ENCODE measurements around the gene PCNX2.

PCNX2 gene

DNA sequence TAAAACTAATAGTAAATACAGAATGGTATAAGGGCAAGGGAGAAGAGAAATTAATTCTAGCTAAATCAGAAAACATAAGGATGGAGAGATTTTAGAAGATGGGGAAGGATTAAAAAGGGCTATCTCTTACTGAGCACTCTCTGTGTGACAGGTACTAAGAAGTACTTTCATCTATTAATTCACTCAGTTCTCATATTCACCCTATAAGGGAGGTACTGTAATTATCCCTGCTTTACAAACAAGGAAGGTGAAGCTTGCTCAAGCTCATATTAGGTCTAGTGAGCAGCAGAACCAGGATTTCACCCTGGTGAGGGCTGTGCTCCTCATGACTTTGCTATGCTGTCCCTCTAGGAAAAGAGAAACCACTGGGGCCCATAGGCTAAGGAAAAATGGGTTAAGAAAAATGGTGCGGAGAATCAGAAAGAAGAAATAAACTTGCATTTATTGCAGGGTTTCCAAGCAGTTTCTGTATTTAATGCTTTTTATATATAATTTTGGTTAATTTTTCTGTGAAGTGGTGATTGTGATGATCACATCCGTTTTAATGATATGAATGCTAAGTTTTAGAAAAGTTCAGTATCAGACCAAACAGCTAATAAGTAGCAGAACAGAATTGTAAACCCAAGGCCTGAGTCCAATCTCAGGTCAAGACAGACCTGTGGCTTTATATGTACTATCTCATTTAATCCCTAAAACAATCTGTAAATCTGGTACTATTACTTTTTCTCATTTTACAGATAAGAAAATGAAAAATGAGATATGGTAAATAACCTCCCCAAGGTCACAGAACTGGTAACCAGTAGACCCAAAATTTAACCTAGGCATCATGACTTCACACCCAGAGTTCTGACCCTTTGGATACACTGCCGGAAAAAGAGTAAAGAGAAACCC lies 1.7 kb downstream of the PCNX2 start:
- TF ChIP-seq NFIC (IDR thresholded peaks at IDR 0.05) (no peak), RAD21 (IDR thresholded peaks at IDR 0.05; ENCODE audit: low read depth) (no peak), EGR1 (IDR thresholded peaks at IDR 0.05) (no peak), EP300 (IDR thresholded peaks at IDR 0.05; ENCODE audit: borderline replicate concordance) (no peak), TCF12 (IDR thresholded peaks at IDR 0.05; ENCODE audit: low read depth) (no peak)
- TF ChIP-seq, protein P1, sequence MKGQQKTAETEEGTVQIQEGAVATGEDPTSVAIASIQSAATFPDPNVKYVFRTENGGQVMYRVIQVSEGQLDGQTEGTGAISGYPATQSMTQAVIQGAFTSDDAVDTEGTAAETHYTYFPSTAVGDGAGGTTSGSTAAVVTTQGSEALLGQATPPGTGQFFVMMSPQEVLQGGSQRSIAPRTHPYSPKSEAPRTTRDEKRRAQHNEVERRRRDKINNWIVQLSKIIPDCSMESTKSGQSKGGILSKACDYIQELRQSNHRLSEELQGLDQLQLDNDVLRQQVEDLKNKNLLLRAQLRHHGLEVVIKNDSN (IDR thresholded peaks at IDR 0.05), result no peak
- TF ChIP-seq, protein P2, sequence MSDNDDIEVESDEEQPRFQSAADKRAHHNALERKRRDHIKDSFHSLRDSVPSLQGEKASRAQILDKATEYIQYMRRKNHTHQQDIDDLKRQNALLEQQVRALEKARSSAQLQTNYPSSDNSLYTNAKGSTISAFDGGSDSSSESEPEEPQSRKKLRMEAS (IDR thresholded peaks at IDR 0.05), result no peak

DNA sequence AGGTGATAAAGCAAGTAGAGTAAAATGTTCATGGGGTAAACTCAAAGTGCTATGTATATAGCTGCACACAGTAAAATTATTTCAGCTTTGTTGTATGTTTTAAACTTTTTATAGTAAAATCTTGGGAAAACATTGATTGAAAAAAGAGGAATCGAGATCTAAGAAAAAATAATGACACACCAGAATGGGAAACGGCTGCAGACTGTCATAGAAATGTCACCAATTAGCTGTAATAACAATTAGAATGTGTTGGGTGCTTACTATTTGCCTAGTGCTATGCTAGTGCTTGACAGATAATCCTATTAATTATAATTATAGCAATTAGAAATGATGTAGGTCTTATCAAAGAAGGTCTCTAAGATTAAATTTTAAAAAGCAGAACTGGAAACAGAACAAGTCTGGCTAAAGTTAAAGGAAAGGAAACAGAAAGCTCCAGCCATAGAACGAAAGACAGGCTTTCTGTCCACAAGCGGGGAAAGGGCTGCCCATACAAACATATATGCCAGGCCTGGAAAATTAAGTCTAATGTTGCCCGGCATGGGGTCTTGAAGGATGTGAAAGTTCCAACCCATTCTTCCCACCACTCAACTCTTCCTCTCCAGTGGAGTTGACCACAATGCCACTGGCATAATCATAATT lies 5.0 kb downstream of the PCNX2 start:
- TF ChIP-seq CEBPB (IDR thresholded peaks at IDR 0.05) (no peak), EGR1 (IDR thresholded peaks at IDR 0.05) (no peak), EP300 (IDR thresholded peaks at IDR 0.05; ENCODE audit: borderline replicate concordance) (no peak), CREB1 (IDR thresholded peaks at IDR 0.05; ENCODE audit: low read depth) (no peak), RAD21 (IDR thresholded peaks at IDR 0.05; ENCODE audit: low read depth) (no peak), TCF12 (IDR thresholded peaks at IDR 0.05; ENCODE audit: low read depth) (no peak), FOXM1 (IDR thresholded peaks at IDR 0.05; ENCODE audit: borderline replicate concordance, low read depth) (no peak), TEAD4 (IDR thresholded peaks at IDR 0.05) (no peak), NFIC (IDR thresholded peaks at IDR 0.05) (no peak), TAF1 (IDR thresholded peaks at IDR 0.05; ENCODE audit: low read depth) (no peak), YY1 (IDR thresholded peaks at IDR 0.05; ENCODE audit: low read depth) (no peak)
- TF ChIP-seq, protein P2 (IDR thresholded peaks at IDR 0.05), result no peak
- TF ChIP-seq, protein P1 (IDR thresholded peaks at IDR 0.05), result no peak
- TF ChIP-seq, protein P3, sequence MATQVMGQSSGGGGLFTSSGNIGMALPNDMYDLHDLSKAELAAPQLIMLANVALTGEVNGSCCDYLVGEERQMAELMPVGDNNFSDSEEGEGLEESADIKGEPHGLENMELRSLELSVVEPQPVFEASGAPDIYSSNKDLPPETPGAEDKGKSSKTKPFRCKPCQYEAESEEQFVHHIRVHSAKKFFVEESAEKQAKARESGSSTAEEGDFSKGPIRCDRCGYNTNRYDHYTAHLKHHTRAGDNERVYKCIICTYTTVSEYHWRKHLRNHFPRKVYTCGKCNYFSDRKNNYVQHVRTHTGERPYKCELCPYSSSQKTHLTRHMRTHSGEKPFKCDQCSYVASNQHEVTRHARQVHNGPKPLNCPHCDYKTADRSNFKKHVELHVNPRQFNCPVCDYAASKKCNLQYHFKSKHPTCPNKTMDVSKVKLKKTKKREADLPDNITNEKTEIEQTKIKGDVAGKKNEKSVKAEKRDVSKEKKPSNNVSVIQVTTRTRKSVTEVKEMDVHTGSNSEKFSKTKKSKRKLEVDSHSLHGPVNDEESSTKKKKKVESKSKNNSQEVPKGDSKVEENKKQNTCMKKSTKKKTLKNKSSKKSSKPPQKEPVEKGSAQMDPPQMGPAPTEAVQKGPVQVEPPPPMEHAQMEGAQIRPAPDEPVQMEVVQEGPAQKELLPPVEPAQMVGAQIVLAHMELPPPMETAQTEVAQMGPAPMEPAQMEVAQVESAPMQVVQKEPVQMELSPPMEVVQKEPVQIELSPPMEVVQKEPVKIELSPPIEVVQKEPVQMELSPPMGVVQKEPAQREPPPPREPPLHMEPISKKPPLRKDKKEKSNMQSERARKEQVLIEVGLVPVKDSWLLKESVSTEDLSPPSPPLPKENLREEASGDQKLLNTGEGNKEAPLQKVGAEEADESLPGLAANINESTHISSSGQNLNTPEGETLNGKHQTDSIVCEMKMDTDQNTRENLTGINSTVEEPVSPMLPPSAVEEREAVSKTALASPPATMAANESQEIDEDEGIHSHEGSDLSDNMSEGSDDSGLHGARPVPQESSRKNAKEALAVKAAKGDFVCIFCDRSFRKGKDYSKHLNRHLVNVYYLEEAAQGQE (IDR thresholded peaks at IDR 0.05; ENCODE audit: low read depth), result no peak

DNA sequence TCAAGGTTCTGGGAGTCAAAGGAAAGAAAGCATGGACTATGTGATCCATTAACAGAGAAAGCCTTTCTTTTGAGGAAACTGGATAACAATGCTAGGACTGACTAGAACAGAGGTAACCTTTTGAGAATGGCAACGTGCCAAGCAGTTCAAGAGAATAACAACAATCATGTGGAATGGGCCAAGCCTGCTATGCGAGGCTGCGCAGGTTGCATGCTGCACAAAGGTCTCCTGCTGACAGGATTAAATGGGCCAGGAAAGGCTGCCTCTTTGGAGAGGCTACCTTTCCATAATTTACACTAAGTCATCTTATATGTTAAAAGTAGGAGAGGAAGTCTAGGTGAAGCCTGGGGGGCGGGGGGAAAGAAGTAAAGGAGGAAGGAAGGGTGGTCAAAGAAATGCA lies 5.8 kb downstream of the PCNX2 start:
- TF ChIP-seq FOXM1 (IDR thresholded peaks at IDR 0.05; ENCODE audit: borderline replicate concordance, low read depth) (no peak), TCF12 (IDR thresholded peaks at IDR 0.05; ENCODE audit: low read depth) (peak; percentile 65), TAF1 (IDR thresholded peaks at IDR 0.05; ENCODE audit: low read depth) (no peak), RAD21 (IDR thresholded peaks at IDR 0.05; ENCODE audit: low read depth) (no peak), EGR1 (IDR thresholded peaks at IDR 0.05) (no peak), NFIC (IDR thresholded peaks at IDR 0.05) (peak; percentile 88), CEBPB (IDR thresholded peaks at IDR 0.05) (no peak), YY1 (IDR thresholded peaks at IDR 0.05; ENCODE audit: low read depth) (no peak), EP300 (IDR thresholded peaks at IDR 0.05; ENCODE audit: borderline replicate concordance) (peak; percentile 56; the same call in 1 of the 2 replicates), CREB1 (IDR thresholded peaks at IDR 0.05; ENCODE audit: low read depth) (no peak), TEAD4 (IDR thresholded peaks at IDR 0.05) (peak; percentile 73), ZBTB7A (IDR thresholded peaks at IDR 0.05; ENCODE audit: low read depth) (no peak)
- TF ChIP-seq, protein P2 (IDR thresholded peaks at IDR 0.05), result peak; percentile 52
- TF ChIP-seq, protein P1 (IDR thresholded peaks at IDR 0.05), result no peak
- TF ChIP-seq, protein P3 (IDR thresholded peaks at IDR 0.05; ENCODE audit: low read depth), result no peak

DNA sequence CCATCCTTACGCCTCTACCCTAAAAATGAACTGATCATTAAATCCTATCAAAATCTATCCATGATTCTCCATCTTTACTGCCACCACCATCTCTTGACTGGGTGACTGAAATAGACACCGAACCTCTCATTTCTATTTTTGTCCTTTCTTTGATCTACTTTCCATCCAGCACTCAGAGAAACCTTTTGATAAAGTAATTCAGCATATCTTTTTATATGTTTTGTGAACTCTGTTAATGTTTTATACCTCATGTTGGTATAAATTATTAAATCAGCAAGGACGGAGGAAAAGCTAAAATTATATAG lies 13.0 kb downstream of the PCNX2 start:
- TF ChIP-seq FOXM1 (IDR thresholded peaks at IDR 0.05; ENCODE audit: borderline replicate concordance, low read depth), result no peak
- no peak for TF ChIP-seq EP300 (IDR thresholded peaks at IDR 0.05; ENCODE audit: borderline replicate concordance)
- TF ChIP-seq CREB1 (IDR thresholded peaks at IDR 0.05; ENCODE audit: low read depth), result no peak
- no peak for TF ChIP-seq EGR1 (IDR thresholded peaks at IDR 0.05)
- no peak for TF ChIP-seq YY1 (IDR thresholded peaks at IDR 0.05; ENCODE audit: low read depth)
- TF ChIP-seq, protein P3 (IDR thresholded peaks at IDR 0.05; ENCODE audit: low read depth), result no peak
- TF ChIP-seq CEBPB (IDR thresholded peaks at IDR 0.05), result no peak
- no peak for TF ChIP-seq RAD21 (IDR thresholded peaks at IDR 0.05; ENCODE audit: low read depth)
- no peak for TF ChIP-seq TAF1 (IDR thresholded peaks at IDR 0.05; ENCODE audit: low read depth)
- TF ChIP-seq TCF12 (IDR thresholded peaks at IDR 0.05; ENCODE audit: low read depth), result no peak
- no peak for TF ChIP-seq ZBTB7A (IDR thresholded peaks at IDR 0.05; ENCODE audit: low read depth)
- TF ChIP-seq NFIC (IDR thresholded peaks at IDR 0.05), result no peak
- no peak for TF ChIP-seq TEAD4 (IDR thresholded peaks at IDR 0.05)
- TF ChIP-seq, protein P1 (IDR thresholded peaks at IDR 0.05), result no peak
- TF ChIP-seq, protein P2 (IDR thresholded peaks at IDR 0.05), result no peak
